AG04449 (cell line): ENCODE data around the gene CCDC127.

Experiments used
- CTCF ChIA-PET: fragments of 350-600 bp; formaldehyde crosslinking; extraction: SDS; loops from one replicate; lab custom pipeline; 2021; ENCODE audit warnings: antibody characterized with exemption; lab: Yijun Ruan, JAX
- POLR2A ChIA-PET: fragments of 400-600, 350-600 bp; formaldehyde crosslinking; extraction: SDS; loops from one replicate; lab custom pipeline; 2020; ENCODE audit warnings: antibody characterized with exemption, inconsistent platforms; lab: Yijun Ruan, JAX
- DNase-seq: peaks from one replicate; pipeline ENCODE4 v3.0.0-alpha.2; 2010; ENCODE audit warnings: low read depth, low spot score
- H3K4me3 ChIP-seq: 2 replicates; pipeline ENCODE4 v1.5.1; 2011; ENCODE audit warnings: low read depth, mild to moderate bottlenecking, control low read depth, low read length
- TF ChIP-seq, protein P1 (sequence below): IDR thresholded peaks from one replicate; pipeline ENCODE4 v1.5.1; 2011; ENCODE audit warnings: mild to moderate bottlenecking, moderate library complexity, low read length, control low read depth, inconsistent platforms; ENCODE audit not compliant: insufficient read depth; ENCODE audit errors: missing control alignments

Gene CCDC127

DNA sequence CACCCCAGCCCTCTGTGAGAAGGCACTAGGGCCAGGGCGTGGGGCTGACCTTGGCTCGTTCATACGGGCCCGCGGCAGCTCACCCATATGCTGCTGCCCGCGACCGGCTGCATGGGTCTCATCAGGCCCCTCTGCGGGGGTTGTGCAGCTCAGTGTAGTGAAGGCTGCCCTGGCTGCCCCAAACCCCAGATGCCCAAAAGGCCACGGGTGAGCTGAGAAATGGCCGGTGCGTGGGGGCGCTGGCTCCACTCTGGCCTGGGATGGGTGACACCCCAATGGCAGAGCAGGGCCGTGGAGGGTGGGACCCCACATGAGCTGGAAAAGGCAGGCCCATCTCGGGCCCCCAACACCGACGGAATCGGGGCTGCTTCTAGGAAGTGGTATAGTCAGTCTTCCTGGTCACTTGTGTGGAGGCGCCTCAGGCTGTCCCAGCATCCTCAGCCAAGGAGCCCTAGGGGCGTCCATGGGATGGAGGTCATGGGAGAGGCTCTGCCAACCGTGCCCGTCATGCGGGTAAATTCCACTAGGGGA, 46.1 kb downstream of the CCDC127 start:
- CTCF ChIA-PET, result interaction anchor here (3.3 kb wide), 1 partner anchor 16 kb away, joined by 16 read pairs; no protein-coding TSS in a partner anchor
- POLR2A ChIA-PET, result no interaction called here
- DNase-seq, result no peak
- no peak overlapping the region for H3K4me3 ChIP-seq
- TF ChIP-seq, protein P1, sequence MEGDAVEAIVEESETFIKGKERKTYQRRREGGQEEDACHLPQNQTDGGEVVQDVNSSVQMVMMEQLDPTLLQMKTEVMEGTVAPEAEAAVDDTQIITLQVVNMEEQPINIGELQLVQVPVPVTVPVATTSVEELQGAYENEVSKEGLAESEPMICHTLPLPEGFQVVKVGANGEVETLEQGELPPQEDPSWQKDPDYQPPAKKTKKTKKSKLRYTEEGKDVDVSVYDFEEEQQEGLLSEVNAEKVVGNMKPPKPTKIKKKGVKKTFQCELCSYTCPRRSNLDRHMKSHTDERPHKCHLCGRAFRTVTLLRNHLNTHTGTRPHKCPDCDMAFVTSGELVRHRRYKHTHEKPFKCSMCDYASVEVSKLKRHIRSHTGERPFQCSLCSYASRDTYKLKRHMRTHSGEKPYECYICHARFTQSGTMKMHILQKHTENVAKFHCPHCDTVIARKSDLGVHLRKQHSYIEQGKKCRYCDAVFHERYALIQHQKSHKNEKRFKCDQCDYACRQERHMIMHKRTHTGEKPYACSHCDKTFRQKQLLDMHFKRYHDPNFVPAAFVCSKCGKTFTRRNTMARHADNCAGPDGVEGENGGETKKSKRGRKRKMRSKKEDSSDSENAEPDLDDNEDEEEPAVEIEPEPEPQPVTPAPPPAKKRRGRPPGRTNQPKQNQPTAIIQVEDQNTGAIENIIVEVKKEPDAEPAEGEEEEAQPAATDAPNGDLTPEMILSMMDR, result no peak

DNA sequence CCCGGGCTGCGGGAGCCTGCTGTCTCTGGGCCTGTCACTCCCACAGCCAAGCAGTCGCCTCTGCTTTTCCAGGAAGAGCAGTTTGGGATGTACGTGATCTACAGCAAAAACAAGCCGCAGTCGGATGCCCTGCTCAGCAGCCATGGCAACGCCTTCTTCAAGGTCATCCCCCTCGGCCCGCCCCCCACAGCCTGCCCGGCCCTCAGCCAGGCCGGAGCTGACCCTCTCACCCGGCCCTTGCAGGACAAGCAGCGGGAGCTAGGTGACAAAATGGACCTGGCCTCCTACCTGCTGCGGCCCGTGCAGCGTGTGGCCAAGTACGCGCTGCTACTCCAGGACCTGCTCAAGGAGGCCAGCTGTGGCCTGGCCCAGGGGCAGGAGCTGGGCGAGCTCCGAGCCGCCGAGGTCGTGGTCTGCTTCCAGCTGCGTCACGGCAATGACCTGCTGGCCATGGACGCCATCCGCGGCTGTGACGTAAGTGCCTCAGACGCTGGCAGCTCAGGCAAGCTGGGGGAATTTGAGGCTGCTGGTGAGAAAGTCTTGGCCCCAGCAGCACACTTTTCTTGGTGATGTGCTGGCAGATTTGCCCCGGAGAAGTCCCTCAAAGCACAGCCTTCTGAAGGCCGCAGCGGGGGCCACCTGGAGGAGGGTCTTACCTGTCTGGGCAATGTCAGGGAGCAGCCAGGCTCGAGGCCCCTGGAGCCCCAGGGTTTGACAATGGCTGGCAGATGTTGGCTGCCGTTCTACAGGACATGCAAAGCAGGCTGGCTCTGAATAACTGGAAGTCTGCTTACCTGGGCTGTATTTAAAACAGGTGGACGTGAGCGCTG, 46.8 kb downstream of the CCDC127 start:
- POLR2A ChIA-PET, result no interaction called here
- DNase-seq, result no peak

GRCh38 chr5:169728-170094, 48.2 kb downstream of the CCDC127 start:
- no peak overlapping the region for H3K4me3 ChIP-seq
- TF ChIP-seq, protein P1, result no peak
- ChIA-PET POLR2A (no interaction called here), CTCF (interaction anchor here (1.2 to 1.7 kb wide), 3 partner anchors 9 to 19 kb away, joined by 4 to 5 read pairs (median 5); no protein-coding TSS in a partner anchor)
- no peak for DNase-seq

More for the DNA sequence above, 46.8 kb downstream of the CCDC127 start:
- CTCF ChIA-PET, result interaction anchor here (3.3 kb wide), 1 partner anchor 17 kb away, joined by 16 read pairs; no protein-coding TSS in a partner anchor
- H3K4me3 ChIP-seq, result no peak overlapping the region
- TF ChIP-seq, protein P1, result no peak

GRCh38 chr5:169071-169727, 48.8 kb downstream of the CCDC127 start:
- no peak for DNase-seq
- TF ChIP-seq, protein P1, result no peak
- ChIA-PET POLR2A (interaction anchor here (0.6 to 1.1 kb wide), 2 partner anchors 10 kb away, joined by 3 to 4 read pairs; no protein-coding TSS in a partner anchor), CTCF (interaction anchor here (1.2 to 1.7 kb wide), 4 partner anchors 9 to 19 kb away, joined by 3 to 5 read pairs (median 4); no protein-coding TSS in a partner anchor)
- H3K4me3 ChIP-seq, result no peak overlapping the region

- DNase-seq, result peak; percentile 87
- H3K4me3 ChIP-seq, result no peak overlapping the region
- CTCF ChIA-PET, result interaction anchor here (1.2 to 1.5 kb wide), 2 partner anchors 19 to 20 kb away, joined by 3 to 5 read pairs; no protein-coding TSS in a partner anchor
- TF ChIP-seq, protein P1, result no peak
- POLR2A ChIA-PET, result interaction anchor here (1.1 kb wide), 1 partner anchor 8 kb away, joined by 4 read pairs; no protein-coding TSS in a partner anchor
Observed at GRCh38 chr5:167982-168660, 49.8 kb downstream of the CCDC127 start.
